Measurements from ENCODE around the gene UBA3.
A peak's percentile ranks its signal among the peaks of the same experiment; 100 is the strongest.

UBA3 gene

DNA sequence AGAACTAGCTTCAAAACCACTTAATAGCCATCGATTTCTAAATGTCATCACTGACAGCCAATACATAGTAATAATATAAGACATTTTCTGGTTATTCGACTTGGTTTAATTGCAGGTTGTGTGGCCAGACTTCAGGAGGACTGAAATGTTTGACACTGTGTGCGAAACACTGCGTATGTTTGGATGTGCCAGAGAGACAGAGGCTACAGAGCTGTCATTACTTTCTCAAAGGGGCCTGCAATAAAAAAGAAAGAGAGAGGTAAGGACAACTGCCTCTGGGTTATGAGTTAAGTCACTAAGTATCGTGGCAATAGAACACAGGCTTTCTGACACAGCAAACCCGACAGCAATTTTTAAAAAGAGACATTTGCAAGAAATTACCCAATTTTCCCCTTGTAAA, 41.3 kb upstream of the UBA3 start:
- no peak overlapping the region for H3K4me3 ChIP-seq (replicated peaks; ENCODE audit: low read depth, low read length)
- DNase-seq (ENCODE audit: extremely low read depth, low read depth), result no peak
- TF ChIP-seq, protein P1, sequence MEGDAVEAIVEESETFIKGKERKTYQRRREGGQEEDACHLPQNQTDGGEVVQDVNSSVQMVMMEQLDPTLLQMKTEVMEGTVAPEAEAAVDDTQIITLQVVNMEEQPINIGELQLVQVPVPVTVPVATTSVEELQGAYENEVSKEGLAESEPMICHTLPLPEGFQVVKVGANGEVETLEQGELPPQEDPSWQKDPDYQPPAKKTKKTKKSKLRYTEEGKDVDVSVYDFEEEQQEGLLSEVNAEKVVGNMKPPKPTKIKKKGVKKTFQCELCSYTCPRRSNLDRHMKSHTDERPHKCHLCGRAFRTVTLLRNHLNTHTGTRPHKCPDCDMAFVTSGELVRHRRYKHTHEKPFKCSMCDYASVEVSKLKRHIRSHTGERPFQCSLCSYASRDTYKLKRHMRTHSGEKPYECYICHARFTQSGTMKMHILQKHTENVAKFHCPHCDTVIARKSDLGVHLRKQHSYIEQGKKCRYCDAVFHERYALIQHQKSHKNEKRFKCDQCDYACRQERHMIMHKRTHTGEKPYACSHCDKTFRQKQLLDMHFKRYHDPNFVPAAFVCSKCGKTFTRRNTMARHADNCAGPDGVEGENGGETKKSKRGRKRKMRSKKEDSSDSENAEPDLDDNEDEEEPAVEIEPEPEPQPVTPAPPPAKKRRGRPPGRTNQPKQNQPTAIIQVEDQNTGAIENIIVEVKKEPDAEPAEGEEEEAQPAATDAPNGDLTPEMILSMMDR (IDR thresholded peaks at IDR 0.05; ENCODE audit: low read depth, low read length, missing control alignments), result no peak

DNA sequence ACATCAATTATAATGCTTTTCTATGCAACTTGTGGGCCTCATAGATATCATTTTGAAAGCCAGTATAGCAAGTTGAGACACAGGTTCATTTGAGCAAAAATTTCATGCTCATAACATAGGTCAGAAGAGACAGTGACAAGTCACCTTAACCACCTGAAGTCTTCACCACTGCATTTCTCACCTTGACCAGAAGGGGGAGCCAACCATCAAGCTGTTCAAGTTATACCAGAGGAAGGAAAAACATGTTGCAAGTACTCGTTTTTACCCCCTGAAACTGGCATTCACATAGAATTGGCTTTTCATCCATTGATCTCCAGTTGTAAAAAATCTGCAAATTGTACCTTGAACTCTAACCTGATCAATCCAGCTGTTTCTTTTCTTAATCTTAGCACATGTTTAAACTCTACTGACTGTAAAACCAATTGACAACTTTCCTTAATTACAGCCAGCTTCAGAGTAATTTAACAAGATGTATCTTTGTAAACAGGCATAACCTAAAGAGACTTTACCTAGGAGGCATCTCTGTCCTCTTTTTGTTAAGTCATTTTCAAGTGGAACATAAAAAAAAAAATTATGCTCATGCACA, 40.8 kb upstream of the UBA3 start:
- TF ChIP-seq, protein P1 (IDR thresholded peaks at IDR 0.05; ENCODE audit: low read depth, low read length, missing control alignments), result peak; percentile 95
- peak; percentile 43 for DNase-seq (ENCODE audit: extremely low read depth, low read depth)
- H3K4me3 ChIP-seq (replicated peaks; ENCODE audit: low read depth, low read length), result no peak overlapping the region

DNA sequence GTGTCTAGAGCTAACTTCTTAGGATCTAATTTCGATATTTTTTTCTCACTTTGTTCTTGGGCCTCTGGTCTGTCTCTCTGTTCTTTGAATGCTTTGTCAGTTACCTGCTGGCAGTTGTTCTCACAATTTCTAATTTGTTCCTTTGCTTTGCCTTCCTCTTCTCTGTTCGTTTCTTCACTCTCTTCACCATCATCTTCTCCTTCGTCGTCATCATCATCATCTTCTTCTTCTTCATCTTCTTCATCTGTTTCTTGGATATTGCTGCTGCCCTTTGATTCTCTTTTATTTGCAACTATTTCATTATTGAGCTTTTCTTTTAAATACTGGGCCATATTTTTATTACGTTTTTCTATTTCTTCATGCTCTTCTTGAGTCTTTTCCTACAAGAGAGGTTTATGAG, 39.5 kb upstream of the UBA3 start:
- no peak for DNase-seq (ENCODE audit: extremely low read depth, low read depth)
- TF ChIP-seq, protein P1 (IDR thresholded peaks at IDR 0.05; ENCODE audit: low read depth, low read length, missing control alignments), result no peak
- H3K4me3 ChIP-seq (replicated peaks; ENCODE audit: low read depth, low read length), result no peak overlapping the region

DNA sequence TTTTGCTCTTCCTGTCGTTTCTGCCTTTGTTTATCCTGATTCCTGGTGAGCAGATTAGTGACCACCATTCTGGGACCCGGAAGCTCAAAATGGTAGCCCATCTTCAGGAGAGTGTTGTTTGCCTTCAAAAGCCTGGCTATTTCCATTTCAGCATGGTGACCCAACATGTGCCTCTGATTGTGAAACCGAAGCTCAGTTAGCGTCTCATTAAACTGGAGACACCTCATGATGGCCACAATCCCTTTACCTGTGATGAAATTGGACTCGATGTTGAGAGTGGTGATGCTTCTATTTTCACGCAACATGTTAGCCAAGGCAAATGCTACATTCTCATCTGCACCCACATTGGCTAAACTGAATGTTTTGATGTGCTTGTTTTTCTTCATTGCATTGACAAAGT, 39.0 kb upstream of the UBA3 start:
- TF ChIP-seq, protein P1 (IDR thresholded peaks at IDR 0.05; ENCODE audit: low read depth, low read length, missing control alignments), result no peak
- no peak for DNase-seq (ENCODE audit: extremely low read depth, low read depth)
- H3K4me3 ChIP-seq (replicated peaks; ENCODE audit: low read depth, low read length), result no peak overlapping the region

DNA sequence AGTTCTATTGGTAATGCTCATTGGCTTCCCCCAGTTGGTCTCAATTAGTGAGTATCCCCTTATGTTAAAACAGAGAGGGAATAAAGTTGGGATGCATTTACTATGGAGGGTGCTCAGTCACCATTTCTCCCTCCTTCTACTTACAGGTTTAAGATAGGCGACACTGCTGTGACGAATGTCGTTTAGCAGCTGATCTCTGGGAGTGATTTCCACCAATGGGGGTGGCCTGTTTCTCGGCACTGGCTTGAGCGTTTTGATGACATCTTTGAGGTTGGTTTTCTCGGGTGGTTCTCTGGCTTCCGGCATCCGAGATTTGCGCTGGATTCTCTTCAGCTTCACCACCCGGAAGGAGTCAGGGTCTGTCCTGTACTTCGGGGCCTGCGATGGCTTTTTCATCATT, 38.4 kb upstream of the UBA3 start:
- no peak overlapping the region for H3K4me3 ChIP-seq (replicated peaks; ENCODE audit: low read depth, low read length)
- no peak for DNase-seq (ENCODE audit: extremely low read depth, low read depth)
- TF ChIP-seq, protein P1 (IDR thresholded peaks at IDR 0.05; ENCODE audit: low read depth, low read length, missing control alignments), result no peak

DNA sequence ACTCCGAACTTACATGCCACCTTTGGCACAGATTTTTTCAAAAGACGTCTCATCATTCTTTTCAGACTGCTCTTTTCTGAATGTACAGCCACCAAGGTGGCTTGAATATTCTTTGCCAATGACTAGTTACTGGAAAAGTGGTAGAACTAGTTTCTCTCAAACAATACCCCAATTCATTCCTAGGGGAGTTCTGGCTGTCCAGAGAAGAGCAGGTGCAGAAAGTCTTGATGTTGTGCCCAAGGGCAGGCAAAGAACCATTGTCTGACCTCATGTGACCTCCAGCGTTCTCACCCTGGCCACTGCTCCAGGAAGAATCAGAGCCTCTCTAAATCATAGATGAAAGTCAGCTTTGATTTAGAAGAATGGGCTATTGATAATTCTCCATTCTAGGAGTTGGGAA, 36.7 kb upstream of the UBA3 start:
- H3K4me3 ChIP-seq (replicated peaks; ENCODE audit: low read depth, low read length), result no peak overlapping the region
- no peak for DNase-seq (ENCODE audit: extremely low read depth, low read depth)
- TF ChIP-seq, protein P1 (IDR thresholded peaks at IDR 0.05; ENCODE audit: low read depth, low read length, missing control alignments), result no peak

DNA sequence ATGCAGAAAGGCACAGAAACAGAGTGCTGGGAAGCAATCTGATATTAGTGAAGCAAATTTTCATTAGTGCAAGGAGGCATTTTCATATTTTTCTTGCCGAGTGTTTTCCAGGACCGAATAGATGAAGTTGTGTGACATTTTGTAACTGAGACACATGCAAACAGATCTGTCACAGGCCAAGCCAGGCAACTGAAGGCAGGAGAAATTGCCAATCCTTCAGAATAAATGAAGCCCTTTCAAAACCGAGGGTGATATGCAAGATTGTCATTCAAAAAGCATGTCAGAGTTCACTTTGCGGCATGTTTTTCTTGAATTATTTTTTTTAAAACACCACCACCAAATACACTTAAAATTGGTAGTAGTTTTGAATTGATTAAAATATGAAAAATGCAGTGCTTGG, 36.0 kb upstream of the UBA3 start:
- DNase-seq (ENCODE audit: extremely low read depth, low read depth), result no peak
- TF ChIP-seq, protein P1 (IDR thresholded peaks at IDR 0.05; ENCODE audit: low read depth, low read length, missing control alignments), result no peak

More for the DNA sequence above, 36.0 kb upstream of the UBA3 start:
- H3K4me3 ChIP-seq (replicated peaks; ENCODE audit: low read depth, low read length), result no peak overlapping the region

Data from HFF-Myc (cell line).